GM18858 (cell line): ENCODE measurements around the gene DENND4B.
A peak's percentile ranks its signal among the peaks of the same experiment; 100 is the strongest.

Experiments used
- ATAC-seq: cut with Tn5 transposase; IDR thresholded peaks from one replicate; pipeline ENCODE4 v1.9.1; 2021; ENCODE audit not compliant: unreplicated experiment

DENND4B gene

GRCh38 chr1:153973071-153973470 is 26.6 kb upstream of the DENND4B start:
- ATAC-seq: no peak

GRCh38 chr1:153970346-153970745 is 23.8 kb upstream of the DENND4B start:
- no peak for ATAC-seq

- ATAC-seq: no peak
Observed at GRCh38 chr1:153968972-153969371, 22.5 kb upstream of the DENND4B start.

DNA sequence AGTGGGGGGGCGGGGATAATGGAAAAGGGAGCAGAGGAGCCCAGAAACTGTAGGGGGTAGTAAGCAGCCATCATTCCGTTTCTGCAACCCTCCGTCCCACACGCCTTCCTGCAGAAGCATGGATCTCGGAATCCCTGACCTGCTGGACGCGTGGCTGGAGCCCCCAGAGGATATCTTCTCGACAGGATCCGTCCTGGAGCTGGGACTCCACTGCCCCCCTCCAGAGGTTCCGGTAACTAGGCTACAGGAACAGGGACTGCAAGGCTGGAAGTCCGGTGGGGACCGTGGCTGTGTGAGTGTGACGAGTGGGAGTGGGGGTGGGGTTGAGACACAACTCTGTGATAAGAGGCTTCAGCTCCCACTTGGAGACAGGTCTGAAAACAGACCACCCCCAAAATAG is 21.9 kb upstream of the DENND4B start:
- no peak for ATAC-seq

DNA sequence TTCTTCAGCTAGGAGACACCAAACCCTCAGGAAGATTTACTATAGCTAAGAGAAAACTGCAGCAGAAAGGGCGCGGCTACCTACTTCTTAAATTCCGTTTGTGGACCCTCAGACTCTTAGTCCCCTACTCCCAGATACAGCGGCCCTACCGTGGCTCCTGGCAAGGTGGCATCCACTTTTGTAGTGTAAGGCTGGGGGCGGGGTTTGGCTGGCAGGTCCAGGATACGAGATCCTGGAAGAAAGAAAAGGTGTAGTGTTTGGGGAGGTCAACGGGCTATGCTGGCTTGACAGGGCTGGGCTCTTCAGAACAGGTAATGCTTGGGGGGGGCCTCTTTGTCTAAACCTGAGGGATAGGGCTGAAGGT is 21.5 kb upstream of the DENND4B start:
- no peak for ATAC-seq

- peak; percentile 61 for ATAC-seq
Observed at GRCh38 chr1:153967107-153967999, 20.8 kb upstream of the DENND4B start, which contains the start of gene CREB3L4. CREB3L4 (plus strand) TSS chr1:153967902; CDS start chr1:153968526, 624 bp downstream.

DNA sequence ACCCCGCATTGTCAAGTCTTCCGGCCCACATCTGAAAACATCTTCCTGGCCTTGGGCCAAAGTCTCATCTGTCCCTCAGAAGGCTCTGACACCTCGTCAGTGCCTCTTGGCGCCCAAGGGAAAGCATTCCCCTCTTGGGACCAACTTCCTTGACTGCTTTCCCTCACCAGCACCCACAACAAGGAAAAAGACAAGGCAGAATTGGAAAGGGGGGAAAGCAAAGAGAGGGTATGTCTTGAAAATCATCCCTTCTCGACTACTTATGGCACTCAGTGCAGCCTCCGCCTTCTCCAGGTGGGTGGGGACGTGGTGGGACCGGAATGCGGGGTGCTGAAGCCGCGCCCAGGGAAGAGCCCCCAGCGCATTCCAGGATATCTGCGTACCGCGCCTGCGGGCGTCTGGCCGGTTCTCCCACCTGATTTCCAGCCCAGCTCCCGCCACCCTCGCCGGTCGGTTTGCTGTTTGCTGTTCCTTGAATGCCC is 17.4 kb upstream of the DENND4B start:
- no peak for ATAC-seq

DNA sequence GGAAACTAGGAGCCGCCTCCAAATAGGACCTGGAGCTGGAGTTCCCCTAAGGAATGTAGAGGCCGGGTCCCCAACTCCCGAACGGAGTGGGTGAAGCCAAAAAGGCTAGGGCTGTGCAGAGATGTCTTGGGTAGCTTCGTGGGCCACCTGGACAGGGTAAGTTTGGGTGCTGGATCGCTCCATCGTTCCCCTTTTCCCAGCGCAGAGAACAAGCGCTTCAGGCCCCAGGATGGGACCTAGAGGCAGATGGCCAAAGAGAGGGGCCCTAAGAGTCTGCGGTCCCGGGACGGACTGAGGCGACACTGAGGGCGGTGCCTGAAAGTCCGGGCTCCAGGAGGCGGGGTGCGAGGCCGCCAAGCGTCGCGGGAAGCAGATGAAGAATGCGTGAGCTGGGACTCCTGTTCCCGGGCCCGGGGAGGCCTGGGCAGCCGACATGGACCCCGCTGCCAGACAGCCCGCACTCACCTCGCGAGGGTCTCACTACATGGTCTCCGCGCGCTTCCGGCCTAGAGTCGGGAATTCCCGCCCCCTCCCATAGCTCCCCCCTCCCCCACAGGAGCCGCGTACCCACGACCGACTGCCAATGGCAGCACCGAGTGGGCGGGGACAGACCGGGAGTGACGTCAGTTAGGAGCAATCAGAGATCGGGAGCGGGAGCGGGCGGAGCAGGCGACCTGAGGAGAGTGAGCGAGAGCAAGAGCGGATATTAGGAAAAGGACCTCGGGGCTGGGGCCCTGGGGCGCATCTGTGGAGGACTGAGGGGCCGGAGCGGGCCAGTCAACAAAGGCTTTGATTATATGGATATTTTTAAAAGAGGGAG is 16.7 kb upstream of the DENND4B start, which contains the start of gene SLC39A1:
Gene SLC39A1, minus strand, starts transcription at position 508 of the 820 bp plus-strand sequence. CDS start 822 bp downstream, outside the sequence.
- peak; percentile 32 for ATAC-seq

GRCh38 chr1:153962088-153963029 is 15.8 kb upstream of the DENND4B start:
- ATAC-seq: no peak

- no peak for ATAC-seq
Observed at GRCh38 chr1:153961421-153961820, 14.9 kb upstream of the DENND4B start.

DNA sequence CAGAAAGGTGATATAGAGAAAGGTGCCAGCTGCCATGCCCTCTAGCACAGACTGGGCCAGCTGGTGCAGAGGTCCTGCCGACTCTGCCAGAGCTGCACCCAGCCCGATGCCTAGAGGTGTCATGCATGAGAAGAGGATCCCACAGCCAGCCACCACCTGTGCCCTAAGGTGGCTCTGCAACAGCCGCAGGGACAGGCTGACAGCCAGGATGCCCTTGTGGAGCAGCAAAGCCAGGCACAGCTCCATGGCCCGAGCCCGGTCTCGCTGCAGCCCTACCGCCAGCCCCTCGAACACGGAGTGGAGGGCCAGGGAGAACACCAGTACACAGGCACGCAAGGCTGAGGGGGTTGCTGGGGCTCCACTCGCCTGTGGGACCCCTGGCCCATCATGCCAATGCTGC is 13.7 kb upstream of the DENND4B start:
- ATAC-seq: no peak

DNA sequence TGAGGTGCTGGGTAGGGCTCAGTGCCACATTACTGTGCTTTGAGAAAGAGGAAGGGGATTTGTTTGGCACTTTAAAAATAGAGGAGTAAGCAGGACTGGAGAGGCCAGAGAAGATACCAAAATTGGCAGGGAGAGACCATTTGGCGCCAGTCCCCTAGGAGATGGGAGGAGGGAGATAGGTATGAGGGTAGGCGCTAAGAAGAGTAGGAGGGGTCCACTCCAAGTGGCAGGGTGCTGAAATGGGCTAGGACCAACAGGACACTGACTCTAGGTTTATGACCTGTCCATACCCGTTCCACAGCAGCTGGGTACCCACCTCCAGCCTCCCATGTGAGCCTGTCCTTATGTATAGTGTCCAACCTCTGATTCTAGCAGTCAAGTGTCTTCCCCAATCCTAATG is 12.9 kb upstream of the DENND4B start:
- no peak for ATAC-seq

DNA sequence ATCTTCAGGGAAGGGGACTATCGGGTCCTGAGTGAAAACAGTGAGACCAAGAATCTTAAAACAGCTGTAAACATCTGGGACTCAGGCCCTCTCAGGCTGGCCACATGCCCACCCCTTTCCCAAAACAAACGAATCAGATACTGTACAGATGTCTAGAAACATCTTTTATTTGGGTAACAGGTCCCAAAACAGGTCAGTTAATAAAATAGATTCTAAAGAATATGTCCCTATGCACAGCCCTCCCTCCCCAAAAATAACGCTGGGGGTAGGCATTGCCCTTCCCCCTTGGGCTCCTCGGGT is 12.4 kb upstream of the DENND4B start:
- ATAC-seq: no peak

DNA sequence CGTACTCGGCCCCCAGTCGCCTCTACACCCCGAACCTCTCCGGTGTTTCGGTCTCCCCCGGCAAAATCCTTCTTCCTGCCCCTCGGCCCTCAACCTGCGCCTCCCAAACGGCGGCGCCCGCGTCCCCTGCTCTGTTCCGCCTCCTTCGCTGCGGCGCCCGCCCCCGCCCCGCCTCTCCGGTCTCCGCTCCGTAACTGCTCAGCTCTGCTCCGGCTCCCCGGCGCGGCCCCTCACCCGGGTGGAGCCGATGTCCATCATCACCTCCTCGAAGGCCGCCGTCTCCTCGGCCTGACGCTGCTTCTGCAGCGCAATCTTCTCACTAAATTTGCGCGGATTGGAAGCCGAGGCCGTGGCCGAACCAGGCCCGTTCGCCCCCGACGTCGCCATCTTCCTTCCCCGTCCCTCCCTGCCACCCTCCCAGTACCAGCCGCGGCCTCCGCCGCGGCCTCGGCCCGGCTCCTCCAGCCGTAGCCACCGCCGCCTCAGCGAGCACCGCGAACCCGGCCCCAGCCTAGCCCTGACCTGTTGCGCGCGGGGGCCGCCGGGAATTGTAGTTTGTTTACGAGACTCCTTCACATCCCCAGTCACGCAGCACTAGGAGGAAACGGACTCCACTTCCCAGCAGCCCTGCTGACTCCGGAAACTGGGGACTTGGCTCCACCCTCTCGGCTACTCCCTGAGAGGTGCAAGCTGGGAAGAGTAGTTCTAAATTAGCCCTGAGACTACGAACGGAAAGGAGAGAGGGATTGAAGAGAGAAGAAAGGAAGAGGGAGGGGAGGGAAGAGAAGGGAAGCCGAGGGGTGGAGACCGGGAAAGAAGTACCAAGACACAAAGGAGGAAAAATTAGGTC is 11.8 kb upstream of the DENND4B start, which contains the start of gene CRTC2:
Gene CRTC2, minus strand, starts transcription at position 502 of the 850 bp plus-strand sequence. Its CDS starts 115 bp downstream, at position 387.
- ATAC-seq: peak; percentile 78

GRCh38 chr1:153957744-153958110 is 11.2 kb upstream of the DENND4B start:
- no peak for ATAC-seq

DNA sequence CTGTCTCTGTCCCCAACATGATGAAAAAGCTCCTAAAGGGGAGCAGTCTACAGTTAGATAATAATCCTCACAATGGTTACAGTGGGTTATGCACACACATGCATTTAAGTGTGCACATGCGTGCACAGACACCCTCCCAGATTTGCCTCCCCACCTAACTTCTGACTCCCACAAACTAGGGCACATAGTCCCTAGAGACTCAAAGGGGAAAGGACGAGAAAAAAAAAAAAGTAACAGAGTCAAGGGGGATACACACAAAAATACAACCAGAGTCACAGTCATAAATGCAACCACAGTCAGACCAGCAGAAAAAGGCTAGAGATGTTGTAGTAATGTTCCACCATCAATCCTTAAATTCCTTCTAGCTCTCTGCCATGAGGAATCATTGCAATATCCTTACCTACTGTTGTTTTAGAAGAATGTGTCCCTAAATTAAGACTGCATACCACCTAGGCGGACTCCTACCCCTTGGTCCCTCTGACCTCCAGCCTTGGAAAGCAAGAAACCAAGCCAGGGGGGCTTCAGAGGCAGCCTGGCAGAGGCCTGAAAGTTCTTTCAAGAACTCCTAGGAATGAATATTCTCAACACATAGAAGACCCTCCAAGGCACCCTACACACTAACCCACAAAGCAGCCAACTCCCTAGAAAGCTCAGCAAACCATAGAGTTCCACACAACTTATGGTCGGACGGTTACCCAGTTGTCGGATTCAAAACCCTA is 10.6 kb upstream of the DENND4B start:
- no peak for ATAC-seq

GRCh38 chr1:153954826-153955225 is 8.3 kb upstream of the DENND4B start:
- no peak for ATAC-seq

GRCh38 chr1:153953859-153954365 is 7.4 kb upstream of the DENND4B start:
- ATAC-seq: no peak

DNA sequence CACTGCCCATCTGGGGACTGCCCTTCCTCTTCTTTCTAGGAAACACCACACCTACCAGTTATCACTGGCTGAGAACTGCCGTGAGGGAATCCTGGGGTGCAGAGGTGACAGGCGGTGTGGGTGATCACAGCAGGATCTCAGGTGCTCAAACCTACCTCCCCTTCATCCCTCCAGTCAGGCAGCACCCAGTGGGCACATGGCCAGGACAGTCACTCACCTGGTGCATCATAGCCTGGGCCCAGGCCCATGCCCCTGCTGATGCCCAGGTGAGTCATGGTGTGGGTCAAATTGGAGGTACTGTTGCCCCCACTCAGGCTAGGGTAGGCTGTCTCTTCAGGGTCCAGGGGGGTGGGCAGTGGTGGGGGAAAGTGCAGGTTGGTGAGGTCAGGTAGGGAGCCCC is 5.3 kb upstream of the DENND4B start:
- no peak for ATAC-seq
